ENCODE data around the gene C10orf105. TPM values are rescaled to one million over a fixed set of nuclear protein-coding genes. Genes with fewer than 3 reads are reported as not detected.

The C10orf105 gene
- total RNA-seq, 4 donors from 2014 or later = 0.07 to 1.2 TPM; not detected in 2

DNA sequence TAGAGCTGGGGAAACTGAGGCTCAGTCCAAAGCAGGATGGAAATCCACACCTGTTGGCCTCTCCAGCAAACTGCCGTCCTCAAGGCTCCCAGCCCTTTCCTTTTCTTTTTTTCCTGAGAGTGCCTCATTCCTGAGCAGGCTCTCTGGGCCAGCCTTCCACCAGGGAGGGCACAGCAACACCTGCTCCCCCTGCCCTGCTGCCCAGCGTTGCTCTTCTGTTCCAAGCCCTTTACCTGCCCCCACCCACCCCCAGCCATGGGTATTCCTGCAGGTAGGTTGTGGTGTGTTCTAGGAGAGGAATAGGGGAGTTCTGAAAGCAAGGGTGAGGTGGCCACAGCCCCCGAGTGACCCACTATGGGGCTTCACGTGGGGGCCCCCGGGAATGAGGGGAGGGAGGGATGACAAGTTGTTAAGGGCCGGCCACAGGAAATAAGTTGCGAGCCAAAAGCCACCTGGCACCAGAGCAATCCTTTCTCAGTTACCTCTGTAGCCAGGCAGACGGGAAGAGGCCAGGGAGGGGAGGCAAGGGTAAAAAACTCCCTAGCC lies 34.5 kb upstream of the C10orf105 start:
- Histone ChIP-seq H3K27me3 (no peaks in the 10 kb centered on the region), H3K36me3 (no peaks in the 10 kb centered on the region), H3K4me3 (no peak overlapping the region), H3K4me1 (peaks cover 0 to 6% of the 10 kb centered on the region in 2 donors), H3K27ac (no peak overlapping the region), H3K9me3 (no peaks in the 10 kb centered on the region)
- DNase-seq = no peak
- TF ChIP-seq, protein P1, sequence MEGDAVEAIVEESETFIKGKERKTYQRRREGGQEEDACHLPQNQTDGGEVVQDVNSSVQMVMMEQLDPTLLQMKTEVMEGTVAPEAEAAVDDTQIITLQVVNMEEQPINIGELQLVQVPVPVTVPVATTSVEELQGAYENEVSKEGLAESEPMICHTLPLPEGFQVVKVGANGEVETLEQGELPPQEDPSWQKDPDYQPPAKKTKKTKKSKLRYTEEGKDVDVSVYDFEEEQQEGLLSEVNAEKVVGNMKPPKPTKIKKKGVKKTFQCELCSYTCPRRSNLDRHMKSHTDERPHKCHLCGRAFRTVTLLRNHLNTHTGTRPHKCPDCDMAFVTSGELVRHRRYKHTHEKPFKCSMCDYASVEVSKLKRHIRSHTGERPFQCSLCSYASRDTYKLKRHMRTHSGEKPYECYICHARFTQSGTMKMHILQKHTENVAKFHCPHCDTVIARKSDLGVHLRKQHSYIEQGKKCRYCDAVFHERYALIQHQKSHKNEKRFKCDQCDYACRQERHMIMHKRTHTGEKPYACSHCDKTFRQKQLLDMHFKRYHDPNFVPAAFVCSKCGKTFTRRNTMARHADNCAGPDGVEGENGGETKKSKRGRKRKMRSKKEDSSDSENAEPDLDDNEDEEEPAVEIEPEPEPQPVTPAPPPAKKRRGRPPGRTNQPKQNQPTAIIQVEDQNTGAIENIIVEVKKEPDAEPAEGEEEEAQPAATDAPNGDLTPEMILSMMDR (IDR thresholded peaks at IDR 0.05) = no peak
- no peak for TF ChIP-seq POLR2A (IDR thresholded peaks at IDR 0.05)
- intact Hi-C loops (cut with DNase I; ENCODE audit: low total_unique reads) = no loop called here

DNA sequence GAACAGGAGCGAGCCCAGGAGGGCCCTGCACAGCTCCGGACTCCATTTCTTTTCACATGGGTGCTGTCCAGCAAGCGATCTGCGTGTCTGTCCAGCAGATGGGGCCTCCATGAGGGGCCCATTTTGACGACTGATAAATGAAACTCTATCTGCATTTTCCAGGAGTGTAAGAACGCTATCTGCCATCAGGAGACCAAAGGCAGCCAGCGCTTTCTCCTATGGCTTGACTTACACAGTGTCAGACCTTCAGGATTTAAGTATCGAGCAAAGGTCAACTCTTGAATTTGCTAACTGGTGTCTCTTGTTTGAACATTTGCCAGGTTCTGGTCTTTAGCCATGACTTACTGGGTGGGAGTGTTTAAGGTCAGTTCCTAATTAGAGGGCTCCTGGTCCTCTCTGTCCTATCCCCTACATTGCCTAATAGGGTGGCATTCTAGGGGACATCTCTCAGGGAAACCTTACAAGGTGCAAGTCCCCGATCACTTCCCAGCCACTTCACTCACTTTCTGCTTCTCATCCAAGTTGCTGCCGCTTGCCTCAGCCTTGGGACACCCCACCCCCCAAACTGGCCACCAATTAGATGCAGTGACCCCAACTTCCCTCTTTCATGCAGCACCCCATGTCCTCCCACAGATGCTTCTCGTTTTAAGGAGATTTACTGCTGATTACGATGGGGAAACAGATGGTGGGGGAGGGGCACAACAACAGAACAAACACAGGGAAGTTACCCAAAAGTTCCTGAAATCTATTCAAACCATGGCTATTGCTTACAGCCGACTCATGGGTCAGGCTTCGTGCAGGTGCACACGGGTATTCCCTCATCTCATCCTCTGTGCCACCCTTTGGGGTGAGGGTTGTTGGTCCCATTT lies 33.7 kb upstream of the C10orf105 start:
- peak overlapping the region in 1 of 2 donors; percentile 7 for H3K27ac ChIP-seq

DNA sequence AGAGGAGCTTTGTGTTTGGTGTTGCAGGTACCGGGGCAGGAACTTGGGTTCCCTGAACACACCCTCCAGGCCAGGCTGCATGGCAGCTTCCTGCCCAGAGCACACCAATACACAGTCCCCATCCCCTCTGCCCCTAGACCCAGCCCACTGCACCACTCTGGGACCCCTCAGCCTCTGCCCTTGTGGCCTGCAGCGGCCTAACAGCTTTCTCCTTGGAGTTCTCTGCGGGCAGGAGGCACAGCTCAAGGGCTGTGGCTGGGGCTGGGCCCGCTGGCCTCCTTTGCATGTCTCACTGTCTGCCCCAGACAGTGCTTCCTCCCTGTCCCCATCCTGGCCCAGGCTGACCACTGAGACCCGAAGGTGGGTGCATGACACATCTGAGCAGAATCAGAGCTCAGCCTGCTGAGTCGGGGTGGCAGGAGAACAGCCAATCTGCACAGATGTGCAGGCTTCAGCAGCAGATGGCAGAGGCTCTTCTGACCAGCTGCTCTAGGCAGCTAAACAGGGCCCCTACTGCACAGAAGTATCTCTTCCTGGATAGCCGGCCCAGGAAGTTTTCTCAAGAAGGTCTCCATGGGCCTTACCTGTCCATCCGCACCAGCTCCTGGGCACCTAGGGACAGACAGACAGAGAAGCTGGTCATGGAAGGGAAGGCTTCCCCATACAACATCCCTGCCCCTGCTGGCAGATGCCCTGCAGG lies 33.0 kb upstream of the C10orf105 start:
- no peak for DNase-seq
- no peaks in the 10 kb centered on the region for H3K27me3 ChIP-seq
- H3K9me3 ChIP-seq = no peaks in the 10 kb centered on the region
- no peak for TF ChIP-seq POLR2A (IDR thresholded peaks at IDR 0.05)
- TF ChIP-seq, protein P1 (IDR thresholded peaks at IDR 0.05) = no peak
- no peaks in the 10 kb centered on the region for H3K36me3 ChIP-seq
- peaks cover 0 to 12% of the 10 kb centered on the region in 2 donors for H3K4me1 ChIP-seq
- intact Hi-C loops (cut with DNase I; ENCODE audit: low total_unique reads) = no loop called here
- peak overlapping the region in 1 of 2 donors; percentile 7 for H3K27ac ChIP-seq
- H3K4me3 ChIP-seq = no peak overlapping the region

More for the DNA sequence above, 33.7 kb upstream of the C10orf105 start:
- no peaks in the 10 kb centered on the region for H3K27me3 ChIP-seq
- no peaks in the 10 kb centered on the region for H3K9me3 ChIP-seq
- H3K4me1 ChIP-seq = peaks cover 0 to 6% of the 10 kb centered on the region in 2 donors
- DNase-seq = peak in 1 of 2 donors; percentile 40
- intact Hi-C loops (cut with DNase I; ENCODE audit: low total_unique reads) = no loop called here
- H3K4me3 ChIP-seq = no peak overlapping the region
- TF ChIP-seq POLR2A (IDR thresholded peaks at IDR 0.05) = no peak
- TF ChIP-seq, protein P1 (IDR thresholded peaks at IDR 0.05) = no peak
- H3K36me3 ChIP-seq = no peaks in the 10 kb centered on the region

DNA sequence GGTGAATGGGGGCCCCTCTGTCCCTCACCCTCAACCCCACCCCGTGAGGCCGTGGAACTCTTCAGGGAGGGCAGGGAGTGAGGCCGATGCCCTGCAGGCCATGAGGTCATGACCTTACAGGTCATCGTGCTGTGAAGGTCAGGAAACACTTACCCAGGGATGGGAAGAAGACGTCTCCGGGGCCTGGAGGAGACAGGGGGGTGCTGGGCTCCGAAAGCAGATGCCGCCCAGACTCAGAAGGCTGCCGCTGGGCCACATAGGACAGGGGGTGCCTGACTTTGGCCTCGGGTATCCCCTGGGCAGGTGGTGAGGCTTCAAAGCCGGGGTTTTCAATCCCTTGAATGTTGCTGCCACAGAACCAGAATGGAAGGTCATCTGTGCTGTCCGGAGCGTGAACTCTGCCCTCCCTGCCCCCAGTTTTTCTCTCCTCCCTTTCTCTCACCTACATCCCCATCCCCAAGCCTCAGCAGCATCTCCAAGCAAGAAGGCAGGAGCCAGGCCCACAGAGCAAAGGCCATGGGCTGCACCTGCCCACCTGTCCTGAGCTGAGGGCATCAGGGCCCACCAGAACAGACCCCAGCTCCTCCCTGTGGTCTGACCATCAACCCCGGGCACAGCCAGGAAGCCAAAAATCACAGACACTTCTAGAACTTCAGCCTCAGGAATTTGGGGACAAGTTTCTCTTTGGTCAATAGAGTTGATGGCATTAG lies 32.1 kb upstream of the C10orf105 start:
- no peaks in the 10 kb centered on the region for H3K27me3 ChIP-seq
- H3K4me1 ChIP-seq = peaks cover 0 to 10% of the 10 kb centered on the region in 2 donors
- no peak overlapping the region for H3K4me3 ChIP-seq
- TF ChIP-seq, protein P1 (IDR thresholded peaks at IDR 0.05) = no peak
- no peak for TF ChIP-seq POLR2A (IDR thresholded peaks at IDR 0.05)
- H3K36me3 ChIP-seq = no peaks in the 10 kb centered on the region
- no peak overlapping the region for H3K27ac ChIP-seq
- H3K9me3 ChIP-seq = no peaks in the 10 kb centered on the region
- intact Hi-C loops (cut with DNase I; ENCODE audit: low total_unique reads) = no loop called here
- DNase-seq = no peak

All from uterus (tissue), 4 donors.